IMR-90 (cell line): Measurements from ENCODE around the gene NRF1. TPM values are rescaled to one million over a fixed set of nuclear protein-coding genes. Genes with fewer than 3 reads are reported as not detected.

Experiments
- ATAC-seq: fragments of 200-7000 bp; cut with Tn5 transposase; 2 replicates; pipeline ENCODE4 v1.9.1; 2020; ENCODE audit warnings: low read depth, mild to moderate bottlenecking, moderate library complexity
- BruUV-seq: library from RNA; stranded (reverse); fragments of 400-500 nt; replicated peaks from 2 replicates; lab custom pipeline; 2021; lab: Mats Ljungman, UMichigan
- CTCF ChIA-PET: fragments of 300-600 bp; formaldehyde crosslinking; extraction: SDS; loops from one replicate; lab custom pipeline; 2021; ENCODE audit warnings: antibody characterized with exemption; lab: Yijun Ruan, JAX
- POLR2A ChIA-PET: fragments of 300-600 bp; sonication (Branson Sonifier 250); formaldehyde crosslinking; loops from one replicate; lab custom pipeline; 2022; ENCODE audit warnings: antibody characterized with exemption; ENCODE audit not compliant: unreplicated experiment; lab: Charles Lee
- DNase-seq: peaks from one replicate; pipeline ENCODE4 v3.0.0; 2013
- H2AFZ ChIP-seq: replicated peaks from 2 replicates; pipeline ENCODE3; 2013; ENCODE audit warnings: low read length, mild to moderate bottlenecking; ENCODE audit not compliant: poor library complexity
- H2AK5ac ChIP-seq: 2 replicates; pipeline ENCODE4 v1.6.1; 2013; ENCODE audit warnings: low read depth, low read length, inconsistent platforms
- H2AK9ac ChIP-seq: replicated peaks from 2 replicates; pipeline ENCODE3; 2013; ENCODE audit warnings: mild to moderate bottlenecking, low read depth, low read length, moderate library complexity; ENCODE audit not compliant: poor library complexity
- H2BK120ac ChIP-seq: 2 replicates; pipeline ENCODE4 v1.6.1; 2013; ENCODE audit warnings: low read depth, low read length, inconsistent platforms
- H2BK15ac ChIP-seq: 3 replicates; pipeline ENCODE4 v1.6.1; 2013; ENCODE audit warnings: low read depth, low read length, inconsistent platforms
- H2BK20ac ChIP-seq: 2 replicates; pipeline ENCODE4 v1.6.1; 2013; ENCODE audit warnings: low read depth, mild to moderate bottlenecking, inconsistent platforms, low read length, moderate library complexity
- H2BK5ac ChIP-seq: 2 replicates; pipeline ENCODE4 v1.6.1; 2013; ENCODE audit warnings: mild to moderate bottlenecking, low read depth, low read length, inconsistent platforms; ENCODE audit not compliant: poor library complexity, severe bottlenecking
- H3K14ac ChIP-seq: replicated peaks from 2 replicates; pipeline ENCODE4 v1.6.1; 2013; ENCODE audit warnings: low read depth, low read length, inconsistent platforms
- H3K18ac ChIP-seq: 2 replicates; pipeline ENCODE4 v1.6.1; 2013; ENCODE audit warnings: low read depth, low read length, control low read depth
- H3K23ac ChIP-seq: 2 replicates; pipeline ENCODE4 v1.6.1; 2013; ENCODE audit warnings: low read depth, low read length, inconsistent platforms
- H3K27ac ChIP-seq: 2 replicates; pipeline ENCODE4 v1.5.1; 2013; ENCODE audit warnings: mild to moderate bottlenecking, control low read depth, low read length; ENCODE audit not compliant: insufficient read depth
- H3K27me3 ChIP-seq: 2 replicates; pipeline ENCODE4 v1.6.1; 2013; ENCODE audit warnings: low read length; ENCODE audit not compliant: control insufficient read depth, insufficient read depth
- H3K36me3 ChIP-seq: 2 replicates; pipeline ENCODE4 v1.6.1; 2013; ENCODE audit warnings: low read length, mixed read lengths; ENCODE audit not compliant: control insufficient read depth, insufficient read depth
- H3K4ac ChIP-seq: 2 replicates; pipeline ENCODE4 v1.6.1; 2013; ENCODE audit warnings: low read depth, low read length, inconsistent platforms
- H3K4me1 ChIP-seq: 2 replicates; pipeline ENCODE4 v1.6.1; 2013; ENCODE audit warnings: low read length, mixed read lengths; ENCODE audit not compliant: control insufficient read depth, insufficient read depth
- H3K4me2 ChIP-seq: 2 replicates; pipeline ENCODE4 v1.6.1; 2013; ENCODE audit warnings: low read depth, mild to moderate bottlenecking, control low read depth, low read length, moderate library complexity
- H3K4me3 ChIP-seq: 2 replicates; pipeline ENCODE4 v1.5.1; 2013; ENCODE audit warnings: low read depth, mild to moderate bottlenecking, control low read depth, low read length, moderate library complexity; ENCODE audit not compliant: insufficient read depth
- H3K56ac ChIP-seq: 2 replicates; pipeline ENCODE4 v1.6.1; 2013; ENCODE audit warnings: low read length, inconsistent platforms; ENCODE audit not compliant: insufficient read depth; ENCODE audit errors: extremely low read depth
- H3K79me1 ChIP-seq, 2 experiments: 2 replicates each; pipeline ENCODE4 v1.6.1; 2013; ENCODE audit warnings: low read length in 2 of 2, inconsistent platforms in 1 of 2, low read depth in 1 of 2
- H3K9ac ChIP-seq: 2 replicates; pipeline ENCODE4 v1.6.1; 2013; ENCODE audit warnings: low read depth, low read length, control low read depth
- H3K9me1 ChIP-seq: 2 replicates; pipeline ENCODE4 v1.6.1; 2013; ENCODE audit warnings: low read length, inconsistent platforms; ENCODE audit not compliant: insufficient read depth
- H3K9me3 ChIP-seq: 2 replicates; pipeline ENCODE4 v1.6.1; 2013; ENCODE audit warnings: low read length; ENCODE audit not compliant: control insufficient read depth, insufficient read depth
- H4K20me1 ChIP-seq: 2 replicates; pipeline ENCODE4 v1.6.1; 2013; ENCODE audit warnings: low read length, inconsistent platforms; ENCODE audit not compliant: insufficient read depth
- H4K5ac ChIP-seq: 2 replicates; pipeline ENCODE4 v1.6.1; 2013; ENCODE audit warnings: mild to moderate bottlenecking, low read depth, low read length, control low read depth
- H4K8ac ChIP-seq, 2 experiments: 2 replicates each; pipeline ENCODE4 v1.6.1; 2013; ENCODE audit warnings: low read depth in 2 of 2, low read length in 2 of 2, control low read depth in 1 of 2, inconsistent platforms in 1 of 2
- H4K91ac ChIP-seq: 2 replicates; pipeline ENCODE4 v1.6.1; 2013; ENCODE audit warnings: low read depth, low read length, inconsistent platforms; ENCODE audit not compliant: insufficient read depth
- BHLHE40 ChIP-seq: fragments of 150-350 bp; IDR thresholded peaks from 2 replicates; pipeline ENCODE4 v1.6.1; 2016; ENCODE audit warnings: mild to moderate bottlenecking, low read depth, low read length
- RCOR1 ChIP-seq: IDR thresholded peaks from 2 replicates; pipeline ENCODE4 v1.6.1; 2012; ENCODE audit warnings: mild to moderate bottlenecking, low read length, improper control_type of control experiment; ENCODE audit not compliant: insufficient replicate concordance
- whole genome bisulfite sequencing, 2 experiments: methylation state at CpG; one replicate each; pipeline versions ENCODE4 v1.1.5 to v1.1.7; 2013; ENCODE audit warnings: missing lambda C conversion rate in 2 of 2; ENCODE audit not compliant: insufficient read length in 1 of 2; ENCODE audit errors: extremely low coverage in 2 of 2; 5-methylcytosine and 5-hydroxymethylcytosine counted together
- dilution Hi-C: fragments of 300-500 bp; cut with HindIII; formaldehyde crosslinking; loops from one replicate; pipeline ENCODE4 v1.14.3; 2018; ENCODE audit warnings: low sequenced_read_pairs; ENCODE audit not compliant: unreplicated experiment
- in situ Hi-C: fragments of 300-500 bp; cut with MboI; formaldehyde crosslinking; loops from 3 replicates; pipeline ENCODE4 v1.14.3; 2019; ENCODE audit warnings: low sequenced_read_pairs, inconsistent platforms, mixed read lengths
- intact Hi-C: fragments of 100-400 bp; cut with micrococcal nuclease; formaldehyde crosslinking; loops from 2 replicates; pipeline ENCODE4 v1.10.0; 2022
- polyA plus RNA-seq, 3 experiments: library from polyadenylated mRNA; depleted of rRNA; stranded (reverse); fragments of >200 nt; gene quantifications; 2 replicates each; pipeline ENCODE4 v1.2.3, GENCODE V29; 2012; ENCODE audit warnings: low replicate concordance in 1 of 3
- total RNA-seq: library from RNA; depleted of rRNA; stranded (reverse); fragments of >200 nt; gene quantifications from 2 replicates; pipeline ENCODE4 v1.2.3, GENCODE V29; 2012

The NRF1 gene
- total and polyA plus RNA-seq, 2 of the 4 experiments (the other 2 are of a cell fraction): 11.4 to 15.8 TPM

DNA sequence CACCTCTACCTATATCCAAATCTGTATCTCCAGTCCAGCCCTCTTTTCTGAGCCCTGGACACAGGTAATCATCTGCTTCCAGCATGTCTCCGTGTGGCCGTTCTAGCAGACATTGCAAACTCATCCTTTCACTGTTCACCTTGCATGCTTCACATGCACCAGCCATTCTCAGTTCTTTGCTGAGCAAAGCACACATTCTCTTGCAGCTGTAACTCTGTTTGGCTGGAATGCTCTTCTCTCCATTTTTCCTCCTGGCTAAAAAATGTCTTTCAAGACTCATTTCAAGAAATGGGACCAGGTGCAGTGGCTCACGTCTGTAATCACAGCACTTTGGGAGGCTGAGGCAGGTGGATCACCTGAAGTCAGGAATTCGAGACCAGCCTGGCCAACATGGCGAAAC, 40.3 kb upstream of the NRF1 start:
- Histone ChIP-seq H3K4me3 (no peak overlapping the region), H3K4me1 (peaks cover 4% of the 10 kb centered on the region), H4K91ac (no peak overlapping the region), H3K27me3 (no peaks in the 10 kb centered on the region), H3K18ac (no peak overlapping the region), H3K9me3 (peaks cover 2% of the 10 kb centered on the region; the same call in 1 of the 2 replicates), H3K56ac (no peak overlapping the region), H2BK20ac (no peak overlapping the region), H4K5ac (no peak overlapping the region), H3K9me1 (no peaks in the 10 kb centered on the region), H2BK120ac (no peak overlapping the region; the same call in 1 of the 2 replicates), H3K36me3 (no peaks in the 10 kb centered on the region), H2BK15ac (no peak overlapping the region), H2AK9ac (no peak overlapping the region), H2BK5ac (no peak overlapping the region), H3K4ac (0 out of 2 replicates have a peak overlapping the region, but pooled peaks have one; percentile 12), H3K4me2 (no peak overlapping the region), H2AFZ (no peak overlapping the region), H4K8ac (no peak overlapping the region), H3K27ac (no peak overlapping the region), H3K9ac (no peak overlapping the region), H2AK5ac (no peak overlapping the region), H3K79me1 (no peaks in the 10 kb centered on the region), H4K20me1 (no peaks in the 10 kb centered on the region), H3K14ac (no peak overlapping the region), H3K23ac (no peak overlapping the region)
- no peak for ATAC-seq
- ChIA-PET CTCF (no interaction called here), POLR2A (no interaction called here)
- intact Hi-C loops (no loop called here), in situ Hi-C loops (no loop called here), dilution Hi-C loops (no loop called here)
- 100% methylated on average over 2 of the region's 5 CpGs; no CpG with 5 or more reads in 1 of the 2 experiments for WGBS, 2 experiments
- no peak for DNase-seq
- BruUV-seq: no TSS peak
- TF ChIP-seq RCOR1: no peak
- no peak for TF ChIP-seq BHLHE40
